Neural progenitor cell (in vitro differentiated cells): ENCODE results near the gene MYBPH. TPM values are rescaled to one million over a fixed set of nuclear protein-coding genes. Genes with fewer than 3 reads are reported as not detected.

Experiments used
- DNase-seq: peaks from one replicate; pipeline ENCODE4 v3.0.0-alpha.2; 2016; ENCODE audit warnings: low spot score
- H2AFZ ChIP-seq: fragments of 200-600 bp; sonication (generic); replicated peaks from 2 replicates; pipeline ENCODE4 v1.6.1; 2016; ENCODE audit warnings: antibody characterized with exemption
- H3F3A ChIP-seq: fragments of 200-600 bp; sonication (generic); 2 replicates; pipeline ENCODE4 v1.6.1; 2016; ENCODE audit warnings: antibody characterized with exemption, low read depth
- H3K27ac ChIP-seq: fragments of 200-600 bp; sonication (generic); 2 replicates; pipeline ENCODE4 v1.5.1; 2016; ENCODE audit warnings: mild to moderate bottlenecking
- H3K27me3 ChIP-seq: fragments of 200-600 bp; sonication (generic); 2 replicates; pipeline ENCODE4 v1.6.1; 2016; ENCODE audit warnings: mild to moderate bottlenecking, moderate library complexity
- H3K36me3 ChIP-seq: fragments of 200-600 bp; sonication (generic); 2 replicates; pipeline ENCODE4 v1.5.1; 2016
- H3K4me1 ChIP-seq: fragments of 200-600 bp; sonication (generic); 2 replicates; pipeline ENCODE4 v1.6.1; 2016; ENCODE audit warnings: mixed run types
- H3K4me2 ChIP-seq: fragments of 200-600 bp; sonication (generic); 2 replicates; pipeline ENCODE4 v1.6.1; 2016
- H3K4me3 ChIP-seq: fragments of 200-600 bp; sonication (generic); 2 replicates; pipeline ENCODE4 v1.5.1; 2016
- H3K79me2 ChIP-seq: fragments of 200-600 bp; sonication (generic); 2 replicates; pipeline ENCODE4 v1.6.1; 2016; ENCODE audit warnings: low read depth
- H3K9ac ChIP-seq: fragments of 200-600 bp; sonication (generic); 2 replicates; pipeline ENCODE4 v1.6.1; 2016
- H3K9me3 ChIP-seq: fragments of 200-600 bp; sonication (generic); 2 replicates; pipeline ENCODE4 v1.5.1; 2016; ENCODE audit warnings: low read depth
- H4K20me1 ChIP-seq: fragments of 200-600 bp; sonication (generic); 2 replicates; pipeline ENCODE4 v1.6.1; 2016; ENCODE audit warnings: low read depth
- H3K27ac Mint-ChIP-seq: 3 replicates; pipeline ENCODE4 v1.8.0; 2021; ENCODE audit warnings: mixed read lengths
- H3K27me3 Mint-ChIP-seq: 2 replicates; pipeline ENCODE4 v1.8.0; 2022; ENCODE audit warnings: low read depth, mild to moderate bottlenecking, inconsistent platforms, moderate library complexity, mixed read lengths; ENCODE audit not compliant: insufficient read depth
- H3K36me3 Mint-ChIP-seq: 3 replicates; pipeline ENCODE4 v1.8.0; 2021; ENCODE audit warnings: mixed read lengths
- H3K4me1 Mint-ChIP-seq: 3 replicates; pipeline ENCODE4 v1.8.0; 2021; ENCODE audit warnings: mixed read lengths
- H3K4me3 Mint-ChIP-seq: 3 replicates; pipeline ENCODE4 v1.8.0; 2021; ENCODE audit warnings: mild to moderate bottlenecking, moderate library complexity, mixed read lengths
- H3K9me3 Mint-ChIP-seq: 3 replicates; pipeline ENCODE4 v1.8.0; 2020; ENCODE audit warnings: mixed read lengths
- CTCF ChIP-seq: fragments of 200-600 bp; sonication (generic); IDR thresholded peaks from 2 replicates; pipeline ENCODE4 v1.5.1; 2017; ENCODE audit warnings: antibody characterized with exemption, mild to moderate bottlenecking
- EZH2 ChIP-seq: fragments of 200-600 bp; sonication (generic); IDR thresholded peaks from 2 replicates; pipeline ENCODE4 v1.6.1; 2017; ENCODE audit warnings: antibody characterized with exemption, mild to moderate bottlenecking, moderate library complexity
- EZH2phosphoT487 ChIP-seq: fragments of 200-600 bp; sonication (generic); IDR thresholded peaks from 2 replicates; pipeline ENCODE4 v1.6.1; 2017; ENCODE audit warnings: antibody characterized with exemption
- total RNA-seq: library from RNA; depleted of rRNA; stranded (reverse); fragments of >200 nt; gene quantifications from 2 replicates; pipeline ENCODE4 v1.2.3, GENCODE V29; 2015; ENCODE audit warnings: low replicate concordance

Gene MYBPH
- total RNA-seq, 1 donor from 2014 or later: not detected

GRCh38 chr1:203163891-203164635, 11.6 kb downstream of the MYBPH start:
- no peak for DNase-seq
- Mint-ChIP-seq H3K4me1 (peaks cover 28% of the 10 kb centered on the region), H3K27me3 (peaks cover 13% of the 10 kb centered on the region)

GRCh38 chr1:203162403-203162802, 13.2 kb downstream of the MYBPH start:
- Histone ChIP-seq H3K79me2 (no peaks in the 10 kb centered on the region), H3K27ac (no peak overlapping the region), H3K4me2 (no peak overlapping the region), H3K9me3 (no peaks in the 10 kb centered on the region), H3F3A (no peaks in the 10 kb centered on the region), H3K4me1 (peaks cover 3% of the 10 kb centered on the region), H4K20me1 (no peaks in the 10 kb centered on the region), H2AFZ (no peak overlapping the region), H3K36me3 (no peaks in the 10 kb centered on the region), H3K9ac (no peak overlapping the region), H3K4me3 (no peak overlapping the region), H3K27me3 (no peaks in the 10 kb centered on the region)
- no peak for DNase-seq
- peaks cover 20% of the 10 kb centered on the region for H3K4me1 Mint-ChIP-seq
- peaks cover 13% of the 10 kb centered on the region for H3K27me3 Mint-ChIP-seq
- no peak overlapping the region for H3K27ac Mint-ChIP-seq
- no peak overlapping the region for H3K4me3 Mint-ChIP-seq
- peaks cover 14% of the 10 kb centered on the region for H3K9me3 Mint-ChIP-seq
- H3K36me3 Mint-ChIP-seq: peaks cover 24% of the 10 kb centered on the region
- TF ChIP-seq EZH2 (no peak), CTCF (no peak), EZH2phosphoT487 (no peak)

More at GRCh38 chr1:203163891-203164635, 11.6 kb downstream of the MYBPH start:
- peaks cover 5% of the 10 kb centered on the region for H3K9me3 Mint-ChIP-seq
- Histone ChIP-seq H3F3A (no peaks in the 10 kb centered on the region), H2AFZ (no peak overlapping the region), H3K4me2 (no peak overlapping the region), H3K36me3 (no peaks in the 10 kb centered on the region), H3K9me3 (no peaks in the 10 kb centered on the region), H4K20me1 (no peaks in the 10 kb centered on the region), H3K9ac (no peak overlapping the region), H3K27ac (no peak overlapping the region), H3K4me3 (no peak overlapping the region), H3K27me3 (no peaks in the 10 kb centered on the region), H3K4me1 (peaks cover 3% of the 10 kb centered on the region), H3K79me2 (no peaks in the 10 kb centered on the region)
- no peak for TF ChIP-seq EZH2phosphoT487
- TF ChIP-seq EZH2: no peak
- no peak for TF ChIP-seq CTCF
- H3K4me3 Mint-ChIP-seq: no peak overlapping the region
- peaks cover 15% of the 10 kb centered on the region for H3K36me3 Mint-ChIP-seq
- no peak overlapping the region for H3K27ac Mint-ChIP-seq

- no peaks in the 10 kb centered on the region for H3F3A ChIP-seq
- no peaks in the 10 kb centered on the region for H3K27me3 ChIP-seq
- H3K79me2 ChIP-seq: no peaks in the 10 kb centered on the region
- H3K9me3 ChIP-seq: no peaks in the 10 kb centered on the region
- H3K9ac ChIP-seq: no peak overlapping the region
- no peak overlapping the region for H3K27ac ChIP-seq
- Mint-ChIP-seq H3K27ac (no peak overlapping the region), H3K4me3 (no peak overlapping the region), H3K27me3 (peaks cover 13% of the 10 kb centered on the region), H3K9me3 (peaks cover 14% of the 10 kb centered on the region), H3K36me3 (peaks cover 26% of the 10 kb centered on the region), H3K4me1 (peaks cover 15% of the 10 kb centered on the region)
- H2AFZ ChIP-seq: no peak overlapping the region
- peaks cover 3% of the 10 kb centered on the region for H3K4me1 ChIP-seq
- H3K4me2 ChIP-seq: no peak overlapping the region
- TF ChIP-seq EZH2phosphoT487 (no peak), EZH2 (no peak), CTCF (no peak)
- H4K20me1 ChIP-seq: no peaks in the 10 kb centered on the region
- H3K4me3 ChIP-seq: no peak overlapping the region
- DNase-seq: no peak
- H3K36me3 ChIP-seq: no peaks in the 10 kb centered on the region
Measured at GRCh38 chr1:203161703-203162102, 13.9 kb downstream of the MYBPH start.
